G401 (cell line): ENCODE measurements around the gene OSBPL9. TPM values are rescaled to one million over a fixed set of nuclear protein-coding genes. Genes with fewer than 3 reads are reported as not detected.
A peak's percentile ranks its signal among the peaks of the same experiment; 100 is the strongest.
"Not testable (repeated sequence)": the region's sequence is repeated elsewhere in the genome, so short reads cannot be mapped to it uniquely, and the experiment has no call there.

ENCODE experiments used
- DNase-seq: peaks from one replicate; pipeline ENCODE4 v3.0.0-alpha.2; 2015; ENCODE audit warnings: low spot score
- in situ Hi-C: cut with HindIII; loops from 2 replicates; pipeline ENCODE4 v1.10.0; 2016; ENCODE audit warnings: low sequenced_read_pairs, mixed read lengths
- total RNA-seq: library from RNA; depleted of rRNA; stranded (reverse); fragments of >200 nt; shearing (Covaris generic); gene quantifications from 2 replicates; pipeline ENCODE4 v1.2.3, GENCODE V29; 2014

OSBPL9 gene
- total RNA-seq, 1 experiment from 2014 or later = 174 TPM

DNA sequence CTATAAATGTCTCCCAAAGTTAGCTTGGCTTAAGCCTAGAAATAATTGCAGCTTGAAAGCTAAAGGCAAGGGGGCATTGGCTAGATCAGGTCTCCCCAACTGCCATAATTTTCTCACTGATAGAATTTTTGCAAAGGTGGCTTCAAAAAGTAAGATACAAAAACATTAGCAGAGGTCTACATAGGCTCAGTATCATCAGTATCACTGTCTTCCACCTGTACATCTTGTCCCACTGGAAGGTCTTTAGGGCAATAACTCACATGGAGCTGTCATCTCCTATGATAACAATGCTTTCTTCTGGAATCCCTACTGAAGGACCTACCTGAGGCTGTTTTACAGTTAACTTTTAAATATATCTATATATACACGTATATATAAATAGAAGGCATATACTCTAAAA is 14.9 kb downstream of the OSBPL9 start:
- no peak for DNase-seq
- in situ Hi-C loops = no loop called here

GRCh38 chr1:51634618-51635017 is 17.7 kb downstream of the OSBPL9 start:
- no peak for DNase-seq
- in situ Hi-C loops = no loop called here

DNA sequence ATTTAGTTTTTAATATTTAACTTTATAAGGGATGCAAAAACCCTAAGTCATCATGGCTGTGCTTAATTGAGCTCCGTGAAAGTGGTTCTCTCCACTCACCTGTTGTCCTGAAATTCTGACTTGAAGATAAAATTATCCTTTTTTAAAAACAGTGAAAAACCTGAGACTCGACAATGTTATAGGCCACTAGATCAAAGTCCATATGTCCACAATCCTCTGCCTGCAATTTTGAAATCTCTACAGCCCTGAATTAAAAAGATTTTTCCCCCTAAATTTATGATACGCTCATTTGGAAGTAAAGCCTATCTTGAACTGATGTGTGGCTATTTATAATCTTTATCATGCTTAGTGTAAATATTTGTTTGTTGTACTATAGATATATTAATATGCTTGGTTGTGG is 18.7 kb downstream of the OSBPL9 start:
- DNase-seq = no peak
- in situ Hi-C loops = no loop called here

DNA sequence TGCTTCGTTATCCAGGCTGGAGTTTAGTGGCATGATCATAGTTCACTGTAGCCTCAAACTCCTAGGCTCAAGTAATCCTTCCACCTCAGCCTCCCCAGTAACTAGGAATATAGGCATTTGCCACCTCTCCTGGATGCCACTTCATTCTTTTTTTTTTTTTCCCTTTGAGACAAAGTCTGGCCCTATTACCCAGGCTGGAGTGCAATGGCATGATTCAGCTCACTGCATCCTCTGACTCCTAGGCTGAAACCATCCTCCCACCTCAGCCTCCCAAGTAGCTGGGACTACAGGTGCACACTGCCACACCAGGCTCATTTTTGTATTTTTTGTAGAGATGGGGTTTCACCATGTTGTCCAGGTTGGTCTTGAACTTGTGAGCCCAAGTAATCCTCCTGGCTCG is 19.3 kb downstream of the OSBPL9 start:
- in situ Hi-C loops = no loop called here
- DNase-seq = no peak

DNA sequence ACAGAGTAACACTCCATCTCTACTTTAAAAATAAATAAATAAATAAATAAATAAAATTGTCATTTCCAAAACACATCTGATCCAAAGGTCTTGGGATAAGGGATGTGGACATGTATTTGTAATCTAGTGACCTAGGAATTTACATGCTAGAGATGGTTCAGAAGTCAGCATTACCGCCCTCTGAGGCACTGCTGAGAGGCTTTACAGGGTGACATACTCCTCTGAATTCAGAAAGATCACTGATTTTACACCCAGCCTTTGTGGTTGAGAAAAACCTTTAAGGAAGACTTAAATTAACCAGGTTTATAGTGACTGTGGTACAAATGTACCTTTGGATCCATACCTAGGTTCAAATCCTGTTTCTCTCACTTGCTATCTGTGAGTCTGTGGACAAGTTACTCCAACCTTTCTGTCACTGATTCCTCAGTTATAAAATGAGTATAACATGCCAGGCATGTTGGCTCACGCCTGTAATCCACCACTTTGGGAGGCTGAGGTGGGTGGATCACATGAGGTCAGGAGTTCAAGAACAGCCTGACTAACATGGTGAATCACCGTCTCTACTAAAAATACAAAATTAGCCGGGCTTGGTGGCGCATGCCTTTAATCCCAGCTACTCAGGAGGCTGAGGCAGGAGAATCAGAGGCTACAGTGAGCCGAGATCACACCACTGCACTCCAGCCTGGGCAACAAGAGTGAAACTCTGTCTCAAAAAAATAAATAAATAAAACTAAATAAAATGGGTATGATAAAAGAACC is 20.1 kb downstream of the OSBPL9 start:
- in situ Hi-C loops = no loop called here
- no peak for DNase-seq

DNA sequence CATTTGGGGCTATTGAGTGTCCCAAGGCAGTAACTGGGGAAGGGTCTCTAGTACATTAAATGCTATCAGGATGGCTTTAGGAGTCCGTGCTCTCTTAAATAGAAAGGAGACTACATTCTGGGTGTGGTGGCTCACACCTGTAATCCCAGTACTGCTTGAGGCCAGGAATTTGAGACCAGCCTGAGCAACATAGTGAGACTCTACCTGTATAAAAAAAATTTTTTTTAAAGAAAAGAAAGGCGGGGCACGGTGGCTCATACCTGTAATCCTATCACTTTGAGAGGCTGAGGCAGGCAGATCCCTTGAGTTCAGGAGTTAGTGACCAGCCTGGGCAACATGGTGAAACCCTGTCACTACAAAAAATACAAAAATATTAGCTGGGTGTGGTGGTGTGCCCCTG is 21.5 kb downstream of the OSBPL9 start:
- in situ Hi-C loops = no loop called here
- DNase-seq = no peak

DNA sequence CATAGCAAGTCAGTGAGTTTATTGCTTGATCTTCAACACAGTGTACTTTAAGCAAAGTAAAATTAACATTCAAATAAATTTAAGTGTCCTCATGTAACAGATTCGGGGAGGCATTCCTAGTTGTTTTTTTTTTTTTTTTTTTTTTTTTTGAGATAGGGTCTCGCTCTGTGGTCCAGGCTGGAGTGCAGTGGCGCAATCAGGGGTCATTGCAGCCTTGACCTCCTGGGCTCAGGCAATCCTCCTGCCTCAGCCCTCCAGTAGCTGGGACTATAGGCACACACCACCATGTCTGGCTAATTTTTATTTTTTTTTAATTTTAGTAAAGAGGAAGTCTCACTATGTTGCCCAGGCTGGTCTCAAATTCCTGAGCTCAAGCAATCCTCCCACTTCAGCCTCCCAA is 22.8 kb downstream of the OSBPL9 start:
- in situ Hi-C loops = no loop called here

DNA sequence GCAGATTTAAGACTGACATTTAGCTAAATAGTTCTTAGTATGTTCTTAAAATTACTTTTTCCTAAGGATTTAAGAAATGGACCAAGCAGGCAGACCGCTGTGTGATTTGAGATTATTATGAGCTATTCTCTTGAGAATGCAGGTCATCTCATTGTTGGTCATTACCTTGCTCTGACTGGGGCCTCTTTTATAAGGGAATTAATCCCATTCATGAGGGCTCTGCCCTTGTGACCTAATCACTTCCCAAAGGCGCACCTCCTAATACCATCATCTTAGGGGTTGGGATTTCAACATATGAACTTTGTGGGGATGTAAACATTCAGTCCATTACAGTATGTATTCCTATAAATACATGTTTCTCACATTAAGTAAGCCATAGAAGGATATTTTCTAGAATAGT is 24.2 kb downstream of the OSBPL9 start:
- DNase-seq = no peak
- in situ Hi-C loops = no loop called here

More for the DNA sequence above, 22.8 kb downstream of the OSBPL9 start:
- DNase-seq = no peak

DNA sequence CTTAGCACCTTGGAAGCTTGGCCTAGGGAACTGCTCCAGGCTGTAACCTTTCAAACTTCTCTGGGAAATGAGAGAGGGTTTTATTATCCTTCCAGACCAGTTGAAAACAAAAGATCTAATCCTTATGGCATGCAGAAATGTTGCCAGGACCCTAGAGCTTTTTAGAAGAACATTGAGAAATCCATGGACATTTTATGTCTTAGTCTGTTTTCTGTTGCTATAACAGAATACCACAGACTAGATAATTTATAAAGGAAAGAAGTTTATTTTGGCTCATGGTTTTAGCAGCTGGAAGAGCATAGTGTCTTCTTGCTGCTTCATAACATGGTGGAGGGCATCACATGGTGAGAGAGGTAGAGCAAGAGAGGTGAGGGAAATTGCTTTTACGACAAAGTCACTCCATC is 25.8 kb downstream of the OSBPL9 start:
- in situ Hi-C loops = no loop called here
- DNase-seq = no peak

GRCh38 chr1:51643362-51643761 is 26.5 kb downstream of the OSBPL9 start:
- in situ Hi-C loops = no loop called here
- no peak for DNase-seq

- in situ Hi-C loops = no loop called here
- DNase-seq = no peak
Measured at GRCh38 chr1:51644020-51644419, 27.1 kb downstream of the OSBPL9 start.

- in situ Hi-C loops = no loop called here
- DNase-seq = no peak
Measured at GRCh38 chr1:51644533-51645197, 27.8 kb downstream of the OSBPL9 start.

DNA sequence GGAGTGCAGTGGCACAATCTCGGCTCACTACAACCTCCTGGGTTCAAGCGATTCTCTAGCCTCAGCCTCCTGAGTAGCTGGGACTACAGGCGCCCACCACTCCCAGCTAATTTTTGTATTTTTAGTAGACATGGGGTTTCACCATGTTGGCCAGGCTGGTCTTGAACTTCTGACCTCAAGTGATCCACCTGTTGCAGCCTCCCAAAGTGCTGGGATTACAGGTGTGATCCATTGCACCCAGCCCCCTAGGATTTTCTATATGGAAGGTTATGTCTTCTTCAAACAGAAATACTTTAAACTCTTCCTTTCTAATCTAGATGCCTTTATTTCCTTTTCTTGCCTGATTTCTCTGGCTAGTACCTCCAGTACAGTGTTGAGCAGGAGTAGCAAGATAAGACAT is 29.7 kb downstream of the OSBPL9 start:
- DNase-seq, in situ Hi-C loops: not testable (repeated sequence)

DNA sequence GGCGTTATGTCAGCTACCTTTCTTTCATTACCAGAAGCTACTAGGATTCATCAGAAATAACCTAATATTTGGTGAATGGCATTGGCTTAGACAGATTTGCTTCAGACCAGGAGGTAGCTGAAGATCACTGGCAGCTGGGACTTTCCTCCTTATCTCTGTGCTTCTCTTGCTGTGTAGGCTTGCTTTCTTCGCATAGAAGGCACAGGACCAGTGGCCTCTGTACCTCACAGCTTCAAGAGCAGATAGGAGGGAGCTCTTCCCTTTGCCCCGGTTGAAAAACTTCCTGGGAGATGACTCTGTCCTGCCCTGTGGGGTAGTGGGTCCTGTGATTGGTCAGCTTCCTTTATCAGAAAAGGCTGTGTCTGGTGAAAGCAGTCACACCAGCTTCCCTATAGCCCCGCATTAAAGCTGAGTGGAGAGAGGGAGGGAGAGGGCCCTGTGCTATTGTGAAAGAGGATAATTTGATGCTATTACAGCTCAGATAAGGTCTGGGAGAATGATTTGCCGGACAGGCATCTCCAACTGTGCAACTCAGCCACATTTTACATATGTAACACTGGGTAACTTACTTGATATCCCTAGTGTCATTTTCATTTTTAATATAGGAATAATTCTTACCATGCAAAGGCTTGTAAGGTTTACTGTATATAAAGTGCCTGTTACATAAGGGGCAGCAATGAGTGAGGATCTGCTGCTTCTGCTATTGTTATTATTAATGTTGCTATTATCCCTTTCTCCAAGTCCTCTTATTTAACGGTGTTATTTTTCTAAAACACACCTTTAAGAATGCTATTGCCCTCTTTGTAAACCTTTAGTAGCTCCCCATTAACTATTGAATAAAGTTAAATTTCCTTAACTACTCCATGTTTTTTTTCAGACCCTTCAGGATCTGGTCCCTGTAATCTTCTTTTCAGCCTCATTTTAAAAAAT is 31.6 kb downstream of the OSBPL9 start:
- peak; percentile 29 for DNase-seq
- in situ Hi-C loops = no loop called here

DNA sequence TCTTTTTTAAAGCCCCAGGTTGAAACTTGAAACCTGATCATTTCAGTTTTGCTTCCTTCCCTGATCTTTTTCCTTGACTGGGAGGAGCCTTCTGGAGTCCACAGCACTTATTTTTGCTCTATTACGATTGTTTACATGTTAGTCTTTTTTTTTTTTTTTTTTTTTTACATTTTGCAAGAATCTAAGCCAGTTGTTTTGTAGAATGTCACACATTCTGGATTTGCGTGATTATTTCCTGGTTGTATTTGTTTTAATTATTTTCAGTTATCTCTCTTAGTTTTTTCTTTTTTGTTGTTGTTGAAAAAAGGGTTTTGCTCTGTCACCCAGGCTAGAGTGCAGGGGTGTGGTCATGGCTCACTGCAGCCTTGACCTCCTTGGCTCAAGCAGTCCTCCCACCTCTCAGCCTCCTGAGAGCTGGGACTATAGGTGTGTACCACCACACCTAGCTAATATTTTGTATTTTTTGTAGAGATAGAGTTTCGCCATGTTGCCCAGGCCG is 32.8 kb downstream of the OSBPL9 start:
- in situ Hi-C loops = no loop called here
- no peak for DNase-seq

GRCh38 chr1:51650198-51650597 is 33.3 kb downstream of the OSBPL9 start:
- no peak for DNase-seq
- in situ Hi-C loops = no loop called here

- DNase-seq = no peak
- in situ Hi-C loops = no loop called here
Measured at GRCh38 chr1:51651552-51651942, 34.7 kb downstream of the OSBPL9 start.

- in situ Hi-C loops = no loop called here
Measured at GRCh38 chr1:51652599-51652998, 35.7 kb downstream of the OSBPL9 start.

GRCh38 chr1:51653127-51653526 is 36.2 kb downstream of the OSBPL9 start:
- DNase-seq = no peak
- in situ Hi-C loops = no loop called here

More at GRCh38 chr1:51652599-51652998, 35.7 kb downstream of the OSBPL9 start:
- DNase-seq = no peak

DNA sequence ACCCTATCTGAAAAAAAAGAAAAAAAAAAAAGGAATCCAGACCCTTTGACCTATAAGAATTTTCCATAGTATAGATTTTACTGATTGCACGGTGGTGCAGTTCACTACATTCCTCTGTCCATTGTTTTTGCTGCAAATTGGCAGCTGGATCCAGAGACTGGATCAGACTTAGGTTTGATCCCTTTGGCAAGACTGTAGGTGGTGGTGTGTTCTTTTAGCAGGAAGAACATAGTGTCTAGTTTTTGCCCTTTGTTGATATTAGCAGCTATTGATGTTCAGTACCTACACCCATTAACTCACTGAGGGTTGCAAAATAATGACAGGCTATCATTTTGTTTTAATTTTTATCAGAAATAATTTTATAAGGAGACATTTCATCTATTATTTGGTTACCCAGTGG is 37.1 kb downstream of the OSBPL9 start:
- in situ Hi-C loops = no loop called here
- no peak for DNase-seq
